ENCODE data around the gene CHST12.
"Not testable (repeated sequence)": the region's sequence is repeated elsewhere in the genome, so short reads cannot be mapped to it uniquely, and the experiment has no call there.

GRCh38 chr7:2378125-2378524 lies 25.3 kb upstream of the CHST12 start:
- not testable (repeated sequence) for TF ChIP-seq POU2F2 (IDR thresholded peaks at IDR 0.05; ENCODE audit: low read depth, low read length); TAF1 (IDR thresholded peaks at IDR 0.05; ENCODE audit: low read depth, low read length); POLR2AphosphoS5 (IDR thresholded peaks at IDR 0.05; ENCODE audit: low read depth, low read length); POLR2A (IDR thresholded peaks at IDR 0.05; ENCODE audit: low read depth, low read length); PAX5 (IDR thresholded peaks at IDR 0.05; ENCODE audit: insufficient read depth, low read length, severe bottlenecking)
